Osteoblast (primary cell): Measurements from ENCODE around the gene TMEM245. TPM values are rescaled to one million over a fixed set of nuclear protein-coding genes. Genes with fewer than 3 reads are reported as not detected.

Experiments used
- DNase-seq: peaks from one replicate; pipeline ENCODE4 v3.0.0; 2011; ENCODE audit warnings: low spot score, mixed read lengths; ENCODE audit not compliant: insufficient read length; ENCODE audit errors: missing footprints
- H2AFZ ChIP-seq: 2 replicates; pipeline ENCODE4 v1.6.0; 2011; ENCODE audit warnings: mild to moderate bottlenecking, low read length
- H3K27ac ChIP-seq: 2 replicates; pipeline ENCODE4 v1.5.1; 2011; ENCODE audit warnings: mild to moderate bottlenecking, low read depth, low read length, moderate library complexity
- H3K27me3 ChIP-seq: 2 replicates; pipeline ENCODE4 v1.6.0; 2012; ENCODE audit warnings: mild to moderate bottlenecking, control low read depth, inconsistent platforms, low read length, moderate library complexity; ENCODE audit not compliant: insufficient read depth
- H3K36me3 ChIP-seq: 2 replicates; pipeline ENCODE4 v1.5.1; 2011; ENCODE audit warnings: mild to moderate bottlenecking, low read length, control low read depth, moderate library complexity; ENCODE audit not compliant: insufficient read depth
- H3K4me1 ChIP-seq: 2 replicates; pipeline ENCODE4 v1.5.1; 2011; ENCODE audit warnings: mild to moderate bottlenecking, low read length, control low read depth, moderate library complexity; ENCODE audit not compliant: insufficient read depth
- H3K4me2 ChIP-seq: 2 replicates; pipeline ENCODE4 v1.6.0; 2011; ENCODE audit warnings: mild to moderate bottlenecking, low read length; ENCODE audit not compliant: insufficient read depth
- H3K4me3 ChIP-seq: fragments of 200-600 bp; sonication (generic); 3 replicates; pipeline ENCODE4 v1.5.1; 2012; ENCODE audit warnings: mild to moderate bottlenecking, low read length, inconsistent platforms; ENCODE audit not compliant: insufficient read depth
- H3K79me2 ChIP-seq: 2 replicates; pipeline ENCODE4 v1.6.0; 2012; ENCODE audit warnings: mild to moderate bottlenecking, low read length, control low read depth, inconsistent platforms; ENCODE audit not compliant: insufficient read depth
- H3K9me3 ChIP-seq: 2 replicates; pipeline ENCODE4 v1.5.1; 2011; ENCODE audit warnings: low read depth, low read length, control low read depth
- H4K20me1 ChIP-seq: 2 replicates; pipeline ENCODE4 v1.6.0; 2012; ENCODE audit warnings: mild to moderate bottlenecking, low read length, control low read depth; ENCODE audit not compliant: insufficient read depth
- CTCF ChIP-seq: IDR thresholded peaks from 2 replicates; pipeline ENCODE4 v1.5.1; 2011; ENCODE audit warnings: mild to moderate bottlenecking, low read depth, low read length, moderate library complexity; ENCODE audit errors: extremely low read depth
- total RNA-seq: library from RNA; depleted of rRNA; stranded (reverse); fragments of >200 nt; gene quantifications from 2 replicates; pipeline ENCODE4 v1.2.3, GENCODE V29; 2012

The TMEM245 gene
- total RNA-seq, 1 donor: 45.2 TPM

- H3K36me3 ChIP-seq: peaks cover 6% of the 10 kb centered on the region
- no peak for DNase-seq
- no peaks in the 10 kb centered on the region for H3K27me3 ChIP-seq
- no peak overlapping the region for H3K4me3 ChIP-seq
- H4K20me1 ChIP-seq: no peaks in the 10 kb centered on the region
- H3K4me1 ChIP-seq: no peaks in the 10 kb centered on the region
- H3K79me2 ChIP-seq: no peaks in the 10 kb centered on the region
- H2AFZ ChIP-seq: no peak overlapping the region
- no peak overlapping the region for H3K4me2 ChIP-seq
- no peaks in the 10 kb centered on the region for H3K9me3 ChIP-seq
- no peak overlapping the region for H3K27ac ChIP-seq
- TF ChIP-seq CTCF: no peak
Measured at GRCh38 chr9:109020581-109021511, 98.9 kb downstream of the TMEM245 start.

- peaks cover 6% of the 10 kb centered on the region for H3K36me3 ChIP-seq
- no peak overlapping the region for H3K4me3 ChIP-seq
- no peak overlapping the region for H3K27ac ChIP-seq
- no peak overlapping the region for H3K4me2 ChIP-seq
- H4K20me1 ChIP-seq: no peaks in the 10 kb centered on the region
- no peaks in the 10 kb centered on the region for H3K27me3 ChIP-seq
- no peak for DNase-seq
- H3K9me3 ChIP-seq: no peaks in the 10 kb centered on the region
- no peak overlapping the region for H2AFZ ChIP-seq
- no peaks in the 10 kb centered on the region for H3K4me1 ChIP-seq
- no peaks in the 10 kb centered on the region for H3K79me2 ChIP-seq
- no peak for TF ChIP-seq CTCF
Measured at GRCh38 chr9:109020113-109020512, 99.6 kb downstream of the TMEM245 start.

- no peak for DNase-seq
Measured at GRCh38 chr9:109019420-109019819, 100.3 kb downstream of the TMEM245 start.

More at GRCh38 chr9:109019420-109019819, 100.3 kb downstream of the TMEM245 start:
- no peaks in the 10 kb centered on the region for H3K27me3 ChIP-seq
- H3K36me3 ChIP-seq: peaks cover 6% of the 10 kb centered on the region
- no peaks in the 10 kb centered on the region for H3K9me3 ChIP-seq
- H3K79me2 ChIP-seq: no peaks in the 10 kb centered on the region
- no peak overlapping the region for H2AFZ ChIP-seq
- no peak overlapping the region for H3K4me3 ChIP-seq
- H3K4me1 ChIP-seq: peaks cover 6% of the 10 kb centered on the region
- TF ChIP-seq CTCF: no peak
- H3K4me2 ChIP-seq: no peak overlapping the region
- H4K20me1 ChIP-seq: no peaks in the 10 kb centered on the region
- H3K27ac ChIP-seq: no peak overlapping the region
